HCT116 (cell line): Measurements from ENCODE around the gene NIPAL4.

ENCODE experiments used
- ATF3 ChIP-seq: IDR thresholded peaks from 2 replicates; pipeline ENCODE4 v1.6.1; 2012
- CBX3 ChIP-seq: IDR thresholded peaks from 2 replicates; pipeline ENCODE4 v1.6.1; 2012; ENCODE audit warnings: low read depth
- CTCF ChIP-seq, 3 experiments: fragments of 200-600 bp in 1 of 3; sonication (generic) in 1 of 3; IDR thresholded peaks in 2 of 3; conservative IDR thresholded peaks in 1 of 3; 2 replicates each; pipeline ENCODE4 v1.5.1; 2012 to 2017; ENCODE audit warnings: low read depth in 2 of 3, low read length in 2 of 3, antibody characterized with exemption in 1 of 3, borderline replicate concordance in 1 of 3, control low read depth in 1 of 3, mild to moderate bottlenecking in 1 of 3, mixed read lengths in 1 of 3, mixed run types in 1 of 3, moderate library complexity in 1 of 3; ENCODE audit not compliant: insufficient read depth in 1 of 3
- EZH2 ChIP-seq: fragments of 200-600 bp; sonication (generic); IDR thresholded peaks from 2 replicates; pipeline ENCODE4 v1.6.1; 2017; ENCODE audit warnings: antibody characterized with exemption, mixed run types
- EZH2phosphoT487 ChIP-seq: fragments of 200-600 bp; IDR thresholded peaks from 2 replicates; pipeline ENCODE4 v1.6.1; 2018; ENCODE audit warnings: antibody characterized with exemption, borderline replicate concordance
- MAX ChIP-seq: IDR thresholded peaks from 2 replicates; pipeline ENCODE4 v1.6.1; 2012
- POLR2A ChIP-seq: IDR thresholded peaks from 2 replicates; pipeline ENCODE4 v1.7.0; 2011; ENCODE audit warnings: borderline replicate concordance; ENCODE audit not compliant: insufficient read depth, insufficient read length; ENCODE audit errors: extremely low read depth
- POLR2AphosphoS5 ChIP-seq: IDR thresholded peaks from 2 replicates; pipeline ENCODE4 v1.6.1; 2011; ENCODE audit warnings: mild to moderate bottlenecking, low read depth, low read length, moderate library complexity
- RAD21 ChIP-seq: IDR thresholded peaks from 2 replicates; pipeline ENCODE4 v1.6.1; 2012; ENCODE audit warnings: low read depth, mild to moderate bottlenecking
- SIN3A ChIP-seq: IDR thresholded peaks from 2 replicates; pipeline ENCODE4 v1.6.1; 2012; ENCODE audit warnings: low read depth
- SP1 ChIP-seq: IDR thresholded peaks from 2 replicates; pipeline ENCODE4 v1.6.1; 2012; ENCODE audit warnings: low read depth

- no peak for TF ChIP-seq RAD21
- no peak for TF ChIP-seq CTCF (IDR thresholded peaks at IDR 0.05 in 2 of 3, conservative IDR thresholded peaks at IDR 0.05 in 1 of 3; ENCODE audit: borderline replicate concordance in 1 of 3, insufficient read depth in 1 of 3, low read depth in 2 of 3, low read length in 2 of 3)
- TF ChIP-seq SP1, result no peak
- no peak for TF ChIP-seq ATF3
- no peak for TF ChIP-seq MAX
- TF ChIP-seq POLR2AphosphoS5, result no peak
- no peak for TF ChIP-seq EZH2phosphoT487
- TF ChIP-seq SIN3A, result no peak
- no peak for TF ChIP-seq EZH2
- TF ChIP-seq CBX3, result no peak
- no peak for TF ChIP-seq POLR2A
Measured at GRCh38 chr5:157505496-157505895, 45.5 kb downstream of the NIPAL4 start.
